ENCODE measurements around the gene COX8C. TPM values are rescaled to one million over a fixed set of nuclear protein-coding genes. Genes with fewer than 3 reads are reported as not detected.

The COX8C gene
- total and polyA plus RNA-seq, 2 of the 8 experiments (the other 6 are each of a cell fraction or from before 2014, with no cell fraction given), result not detected

GRCh38 chr14:93332853-93333630 lies 13.9 kb upstream of the COX8C start, which contains the start of gene BTBD7:
BTBD7 (minus strand) TSS chr14:93333036; CDS start chr14:93296051, 36,985 bp downstream.
- Histone ChIP-seq H3K4me2 (ENCODE audit: insufficient read depth in 1 of 2, low read depth in 2 of 2, low read length in 2 of 2) (peak within 1 kb of the TSS; percentile 87 to 92), H4K20me1 (replicated peaks in 1 of 2; ENCODE audit: control insufficient read depth in 1 of 2, insufficient read depth in 2 of 2, low read length in 2 of 2) (peaks cover 0 to 11% of the 10 kb centered on the region in 2 experiments), H3K4me1 (replicated peaks in 1 of 4; ENCODE audit: control insufficient read depth in 3 of 4, insufficient read depth in 4 of 4, low read length in 3 of 4) (peaks cover 3 to 11% (median 4%) of the 10 kb centered on the region in 4 experiments; a peak in 6 of 7 replicates), H3K9ac (replicated peaks in 1 of 4; ENCODE audit: extremely low read depth in 1 of 4, low read depth in 3 of 4, low read length in 3 of 4) (peak within 1 kb of the TSS; percentile 57 to 99 (median 72)), H3K4ac (replicated peaks; ENCODE audit: insufficient read length, low read depth, low read length) (peak within 1 kb of the TSS; percentile 48), H2BK20ac (ENCODE audit: low read length) (no peak within 1 kb of the TSS), H3K36me3 (ENCODE audit: control insufficient read depth in 2 of 4, insufficient read depth in 4 of 4, low read length in 3 of 4) (no peaks in the 10 kb centered on the region), H3K4me3 (ENCODE audit: extremely low read depth in 1 of 4, insufficient read depth in 2 of 4, low read depth in 3 of 4, low read length in 4 of 4) (peak within 1 kb of the TSS; percentile 79 to 92 (median 84)), H2AK5ac (ENCODE audit: low read depth, low read length) (no peak within 1 kb of the TSS; the same call in 1 of the 2 replicates), H3K14ac (ENCODE audit: insufficient read length) (no peak within 1 kb of the TSS), H2AFZ (ENCODE audit: low read length) (peak within 1 kb of the TSS; percentile 79), H3K79me1 (ENCODE audit: low read depth, low read length) (peaks cover 4% of the 10 kb centered on the region; the same call in 1 of the 2 replicates), H2BK120ac (replicated peaks; ENCODE audit: low read depth, low read length) (no peak within 1 kb of the TSS), H4K5ac (ENCODE audit: insufficient read length, low read depth, low read length) (peak within 1 kb of the TSS; percentile 68), H3K79me2 (ENCODE audit: control insufficient read depth in 1 of 2, insufficient read depth in 2 of 2, low read length in 2 of 2) (peaks cover 14 to 53% of the 10 kb centered on the region in 2 experiments), H3K23me2 (ENCODE audit: low read depth, low read length) (peaks cover 9% of the 10 kb centered on the region), H4K8ac (ENCODE audit: extremely low read depth, insufficient read depth, low read length) (peak within 1 kb of the TSS; percentile 96), H3K23ac (ENCODE audit: insufficient read length) (no peak within 1 kb of the TSS), H3K9me3 (ENCODE audit: insufficient read depth in 2 of 2, low read depth in 1 of 2, low read length in 1 of 2) (no peaks in the 10 kb centered on the region), H4K91ac (replicated peaks; ENCODE audit: insufficient read length, low read length) (peak within 1 kb of the TSS; percentile 5), H2BK5ac (ENCODE audit: low read depth, low read length) (peak within 1 kb of the TSS; percentile 10; the same call in 1 of the 2 replicates), H3K56ac (replicated peaks; ENCODE audit: insufficient read length, low read depth, low read length) (no peak within 1 kb of the TSS), H2BK12ac (ENCODE audit: low read depth, low read length) (no peak within 1 kb of the TSS), H3K27ac (ENCODE audit: low read depth, low read length) (peak within 1 kb of the TSS; percentile 61), H3K27me3 (replicated peaks in 1 of 4; ENCODE audit: control insufficient read depth in 3 of 4, extremely low read depth in 1 of 4, insufficient read depth in 3 of 4, low read length in 3 of 4) (no peaks in the 10 kb centered on the region), H3K18ac (ENCODE audit: extremely low read depth, low read length) (peak within 1 kb of the TSS; percentile 71; the same call in 1 of the 2 replicates), H2BK15ac (ENCODE audit: low read length) (peak within 1 kb of the TSS; percentile 31; the same call in 1 of the 2 replicates)
- ChIA-PET POLR2A (ENCODE audit: partially characterized antibody) (interaction anchor here (0.6 to 1.2 kb wide), 3 partner anchors 11 to 259 kb away, joined by 3 to 4 read pairs (median 3); no protein-coding TSS in a partner anchor), CTCF (ENCODE audit: partially characterized antibody) (interaction anchor here (1.4 kb wide), 1 partner anchor 204 kb away, joined by 3 read pairs; no protein-coding TSS in a partner anchor)
- WGBS, 2 experiments (ENCODE audit: extremely low coverage in 1 of 2, insufficient coverage in 1 of 2, insufficient read length in 1 of 2, insufficient replicate concordance in 2 of 2, low coverage in 1 of 2, low lambda C conversion rate in 2 of 2, missing lambda C conversion rate in 1 of 2), result 2% methylated on average over 49 of the region's 74 CpGs; no CpG with 5 or more reads in 1 of the 2 experiments
- FAIRE-seq, result no peak
- peak; percentile 78 to 95 for DNase-seq (ENCODE audit: low read depth in 1 of 2, low spot score in 2 of 2)
- TF ChIP-seq SP2 (IDR thresholded peaks at IDR 0.05; ENCODE audit: low read length) (no peak), TEAD4 (IDR thresholded peaks at IDR 0.05; ENCODE audit: low read depth, low read length) (0 out of 2 replicates have a peak, but pooled peaks have one; percentile 1), BACH1 (IDR thresholded peaks at IDR 0.05; ENCODE audit: low read length) (peak; percentile 57; the same call in 1 of the 2 replicates), HDAC6 (IDR thresholded peaks at IDR 0.05; ENCODE audit: low read depth, low read length) (no peak), SP1 (IDR thresholded peaks at IDR 0.05; ENCODE audit: low read depth, low read length) (no peak), ATF2 (IDR thresholded peaks at IDR 0.05; ENCODE audit: low read length) (no peak), RNF2 (IDR thresholded peaks at IDR 0.05; ENCODE audit: borderline replicate concordance, low read depth, low read length, missing control alignments, poor library complexity, severe bottlenecking) (no peak), NANOG (IDR thresholded peaks at IDR 0.05; ENCODE audit: insufficient read depth, low read depth, low read length, poor library complexity, severe bottlenecking) (no peak), SIN3A (conservative IDR thresholded peaks at IDR 0.05 in 1 of 2, IDR thresholded peaks at IDR 0.05 in 1 of 2; ENCODE audit: low read depth in 1 of 2, low read length in 2 of 2) (peak; percentile 42 to 53; a peak in 1 of 4 replicates)

All from H1 (cell line).